Tibial nerve (tissue), 4 donors: Measurements from ENCODE around the gene GAREM1. TPM values are rescaled to one million over a fixed set of nuclear protein-coding genes. Genes with fewer than 3 reads are reported as not detected.

Experiments
- DNase-seq, 2 donors: peaks; one replicate each; pipeline ENCODE4 v3.0.0-alpha.2; 2019; ENCODE audit warnings: low spot score in 2 of 2
- H3K27ac ChIP-seq, 4 donors: fragments of 200-600 bp; sonication (generic) in 3 of 4; one replicate each; pipeline ENCODE4 v1.5.1; 2017 to 2019; ENCODE audit warnings: mild to moderate bottlenecking in 1 of 4
- H3K27me3 ChIP-seq, 2 donors: fragments of 200-600 bp; sonication (generic) in 1 of 2; one replicate each; pipeline versions ENCODE4 v1.5.1 to v1.6.0; 2017 to 2019
- H3K36me3 ChIP-seq, 3 donors: fragments of 200-600 bp; sonication (generic); one replicate each; pipeline ENCODE4 v1.5.1; 2018 to 2019
- H3K4me1 ChIP-seq, 4 donors: fragments of 200-600 bp; sonication (generic) in 3 of 4; one replicate each; pipeline ENCODE4 v1.5.1; 2017 to 2019
- H3K4me3 ChIP-seq, 4 donors: fragments of 200-600 bp; sonication (generic) in 3 of 4; one replicate each; pipeline ENCODE4 v1.5.1; 2017 to 2019; ENCODE audit warnings: mild to moderate bottlenecking in 1 of 4, moderate library complexity in 1 of 4
- H3K9me3 ChIP-seq, 4 donors: fragments of 200-600 bp; sonication (generic) in 3 of 4; one replicate each; pipeline ENCODE4 v1.5.1; 2017 to 2019
- CTCF ChIP-seq, 5 experiments: fragments of 200-600 bp in 3 of 5; fragments of 450-650 bp in 2 of 5; sonication (generic) in 3 of 5; IDR thresholded peaks; one replicate each; pipeline ENCODE4 v1.5.1; 2016 to 2019; ENCODE audit warnings: antibody characterized with exemption in 5 of 5, mild to moderate bottlenecking in 3 of 5, moderate library complexity in 2 of 5
- EP300 ChIP-seq, 2 donors: sonication (generic); formaldehyde crosslinking; IDR thresholded peaks; one replicate each; pipeline ENCODE4 v1.6.1; 2017; ENCODE audit warnings: antibody characterized with exemption in 2 of 2, mild to moderate bottlenecking in 1 of 2
- POLR2A ChIP-seq, 2 donors: fragments of 450-650 bp; IDR thresholded peaks; one replicate each; pipeline ENCODE4 v1.6.1; 2017; ENCODE audit warnings: antibody characterized with exemption in 2 of 2, mild to moderate bottlenecking in 2 of 2, moderate library complexity in 2 of 2
- WGBS, 2 donors: methylation state at CpG; one replicate each; pipeline ENCODE4 v1.1.5; 2018; 5-methylcytosine and 5-hydroxymethylcytosine counted together
- total RNA-seq, 4 donors: library from RNA; depleted of rRNA; stranded (reverse); fragments of >200 nt; gene quantifications; one replicate each; pipeline ENCODE4 v1.1.0, GENCODE V29; 2016

The GAREM1 gene
- total RNA-seq, 4 donors from 2014 or later = 25.1 to 33.0 (median 30.7) TPM

GRCh38 chr18:32301976-32302743 lies 168.5 kb downstream of the GAREM1 start:
- H3K36me3 ChIP-seq = no peaks in the 10 kb centered on the region
- peak overlapping the region in 3 of 4 donors; percentile 31 to 61 (median 57) for H3K27ac ChIP-seq
- no peak for DNase-seq
- 53 to 58% methylated on average over 2 of the region's 2 CpGs for WGBS, 2 donors
- no peaks in the 10 kb centered on the region for H3K27me3 ChIP-seq
- no peak for TF ChIP-seq POLR2A (IDR thresholded peaks at IDR 0.05)
- peak in 1 of 2 donors; percentile 19 for TF ChIP-seq EP300 (IDR thresholded peaks at IDR 0.05)
- no peak for TF ChIP-seq CTCF (IDR thresholded peaks at IDR 0.05)
- H3K9me3 ChIP-seq = no peaks in the 10 kb centered on the region
- peaks cover 0 to 54% (median 2%) of the 10 kb centered on the region in 4 donors for H3K4me1 ChIP-seq
- no peak overlapping the region for H3K4me3 ChIP-seq

GRCh38 chr18:32301361-32301760 lies 169.3 kb downstream of the GAREM1 start:
- DNase-seq = no peak
- H3K27ac ChIP-seq = peak overlapping the region in 2 of 4 donors; percentile 14 to 61
- H3K4me3 ChIP-seq = no peak overlapping the region
- TF ChIP-seq CTCF (IDR thresholded peaks at IDR 0.05) = no peak
- no peak for TF ChIP-seq POLR2A (IDR thresholded peaks at IDR 0.05)
- TF ChIP-seq EP300 (IDR thresholded peaks at IDR 0.05) = no peak
- no peaks in the 10 kb centered on the region for H3K9me3 ChIP-seq
- no peaks in the 10 kb centered on the region for H3K36me3 ChIP-seq
- no peaks in the 10 kb centered on the region for H3K27me3 ChIP-seq
- WGBS, 2 donors = 84 to 85% methylated on average over 4 of the region's 4 CpGs
- peaks cover 0 to 54% (median 2%) of the 10 kb centered on the region in 4 donors for H3K4me1 ChIP-seq

GRCh38 chr18:32300914-32301313 lies 169.8 kb downstream of the GAREM1 start:
- WGBS, 2 donors = 48 to 49% methylated on average over 5 of the region's 5 CpGs
- Histone ChIP-seq H3K27ac (peak overlapping the region in 2 of 4 donors; percentile 14 to 61), H3K9me3 (no peaks in the 10 kb centered on the region)

GRCh38 chr18:32299484-32299883 lies 171.2 kb downstream of the GAREM1 start:
- Histone ChIP-seq H3K27ac (peak overlapping the region in 2 of 4 donors; percentile 61 to 79), H3K4me3 (no peak overlapping the region), H3K27me3 (no peaks in the 10 kb centered on the region), H3K36me3 (no peaks in the 10 kb centered on the region), H3K4me1 (peaks cover 0 to 54% (median 2%) of the 10 kb centered on the region in 4 donors), H3K9me3 (no peaks in the 10 kb centered on the region)
- no peak for TF ChIP-seq POLR2A (IDR thresholded peaks at IDR 0.05)
- TF ChIP-seq EP300 (IDR thresholded peaks at IDR 0.05) = peak in 1 of 2 donors; percentile 39
- TF ChIP-seq CTCF (IDR thresholded peaks at IDR 0.05) = no peak
- WGBS, 2 donors = 60 to 67% methylated on average over 1 of the region's 1 CpG
- DNase-seq = no peak

More at GRCh38 chr18:32300914-32301313, 169.8 kb downstream of the GAREM1 start:
- no peak for DNase-seq
- Histone ChIP-seq H3K4me1 (peaks cover 0 to 54% (median 2%) of the 10 kb centered on the region in 4 donors), H3K36me3 (no peaks in the 10 kb centered on the region), H3K27me3 (no peaks in the 10 kb centered on the region), H3K4me3 (no peak overlapping the region)
- TF ChIP-seq POLR2A (IDR thresholded peaks at IDR 0.05) = no peak
- no peak for TF ChIP-seq CTCF (IDR thresholded peaks at IDR 0.05)
- TF ChIP-seq EP300 (IDR thresholded peaks at IDR 0.05) = no peak

- Histone ChIP-seq H3K36me3 (no peaks in the 10 kb centered on the region), H3K9me3 (no peaks in the 10 kb centered on the region), H3K4me3 (no peak overlapping the region), H3K4me1 (peaks cover 0 to 61% (median 2%) of the 10 kb centered on the region in 4 donors), H3K27me3 (no peaks in the 10 kb centered on the region), H3K27ac (peak overlapping the region in 3 of 4 donors; percentile 36 to 79 (median 61))
- DNase-seq = no peak
- 52 to 58% methylated on average over 6 of the region's 6 CpGs for WGBS, 2 donors
- TF ChIP-seq POLR2A (IDR thresholded peaks at IDR 0.05) (no peak), EP300 (IDR thresholded peaks at IDR 0.05) (no peak), CTCF (IDR thresholded peaks at IDR 0.05) (no peak)
Observed at GRCh38 chr18:32298171-32298667, 172.5 kb downstream of the GAREM1 start.
